Renal cortex interstitium (tissue), 11 donors: ENCODE data around the gene REEP3. TPM values are rescaled to one million over a fixed set of nuclear protein-coding genes. Genes with fewer than 3 reads are reported as not detected.
"Not testable (repeated sequence)": the region's sequence is repeated elsewhere in the genome, so short reads cannot be mapped to it uniquely, and the experiment has no call there.

ENCODE experiments used
- DNase-seq, 11 donors: peaks; one replicate each; pipeline ENCODE4 v3.0.0-alpha.2; 2013; ENCODE audit warnings: low read depth in 9 of 11, low spot score in 4 of 11; ENCODE audit errors: extremely low read depth in 1 of 11
- polyA plus RNA-seq, 3 donors: library from polyadenylated mRNA; unstranded; fragments of 120-200 nt; gene quantifications; one replicate each; pipeline ENCODE4 v1.2.1, GENCODE V29; 2013; ENCODE audit not compliant: insufficient read length in 3 of 3

Gene REEP3
- polyA plus RNA-seq, 3 donors = 26.3 to 39.0 (median 34.2) TPM

- DNase-seq = no peak
These were observed 16.3 kb downstream of the REEP3 start for GRCh38 chr10:63537536-63537935.

DNA sequence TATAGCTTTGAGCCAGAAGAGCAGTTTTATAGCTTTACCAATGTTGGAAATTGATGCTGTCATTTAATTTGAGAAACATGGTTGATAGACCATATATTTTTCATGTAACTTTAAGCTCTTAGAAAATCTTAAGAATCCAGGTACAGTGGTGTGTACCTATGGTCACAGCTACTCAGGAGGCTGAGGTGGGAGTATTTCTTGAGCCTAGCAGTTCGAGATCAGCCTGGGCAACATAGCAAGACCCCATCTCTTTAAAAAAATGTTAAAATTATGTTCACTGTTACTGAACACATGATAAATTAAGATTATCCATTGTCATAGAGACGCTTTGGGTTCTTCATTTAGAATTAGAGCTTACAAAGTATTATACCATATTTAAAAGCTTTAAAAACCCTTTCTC lies 18.2 kb downstream of the REEP3 start:
- no peak for DNase-seq

GRCh38 chr10:63539994-63540393 lies 18.8 kb downstream of the REEP3 start:
- DNase-seq = no peak

DNA sequence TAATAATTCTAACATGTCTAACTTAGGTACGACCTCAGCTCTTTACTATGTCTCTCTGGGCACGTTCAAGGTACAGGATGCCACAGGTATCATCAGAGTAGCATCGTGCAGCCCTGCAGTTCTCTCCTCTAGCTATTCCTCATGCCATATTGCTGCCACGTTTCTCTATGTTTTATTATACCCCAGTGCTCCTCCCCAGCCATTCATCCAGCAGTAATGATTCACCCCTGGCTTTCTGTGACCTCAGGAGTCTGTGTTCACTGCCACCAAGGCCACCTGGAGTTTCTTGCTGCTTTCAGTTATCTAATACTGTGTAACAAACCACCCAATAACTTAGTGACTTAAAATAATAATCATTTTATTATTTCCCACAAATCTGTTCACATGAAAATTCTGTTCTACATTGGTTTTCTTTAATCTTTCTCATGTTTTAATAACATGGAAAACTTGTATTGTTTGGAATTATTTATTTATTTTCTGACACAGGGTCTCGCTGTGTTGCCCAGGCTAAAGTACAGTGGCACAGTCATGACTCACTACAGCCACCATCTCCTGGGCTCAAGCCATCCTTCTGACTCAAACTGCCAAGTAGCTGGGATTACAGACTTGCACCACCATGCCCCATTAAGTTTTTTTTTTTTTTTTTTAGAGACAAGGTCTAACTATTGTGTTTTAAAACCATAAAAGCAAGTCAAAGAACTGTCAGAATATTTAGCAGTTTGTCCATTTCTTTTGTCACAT lies 21.8 kb downstream of the REEP3 start:
- DNase-seq = no peak

GRCh38 chr10:63543576-63543962 lies 22.4 kb downstream of the REEP3 start:
- DNase-seq = no peak

DNA sequence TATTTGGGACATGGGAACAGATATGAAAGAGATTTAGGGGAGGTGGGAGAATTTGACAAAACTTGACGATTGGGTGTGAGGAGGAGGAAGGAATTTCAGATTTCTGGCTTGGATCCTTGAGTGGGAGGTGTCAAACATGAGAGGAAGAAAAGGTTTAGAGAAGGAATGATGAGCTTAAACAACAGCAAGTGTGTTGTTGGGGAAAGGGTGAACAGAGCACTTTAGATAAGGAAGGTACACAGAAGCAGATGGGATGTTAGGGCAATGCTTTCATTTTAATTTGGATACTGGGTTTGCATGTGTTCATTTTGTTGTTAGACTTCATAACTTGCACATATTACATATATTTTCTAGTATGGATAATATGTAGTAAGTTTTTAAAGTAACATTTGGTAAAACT lies 23.2 kb downstream of the REEP3 start:
- DNase-seq = no peak

DNA sequence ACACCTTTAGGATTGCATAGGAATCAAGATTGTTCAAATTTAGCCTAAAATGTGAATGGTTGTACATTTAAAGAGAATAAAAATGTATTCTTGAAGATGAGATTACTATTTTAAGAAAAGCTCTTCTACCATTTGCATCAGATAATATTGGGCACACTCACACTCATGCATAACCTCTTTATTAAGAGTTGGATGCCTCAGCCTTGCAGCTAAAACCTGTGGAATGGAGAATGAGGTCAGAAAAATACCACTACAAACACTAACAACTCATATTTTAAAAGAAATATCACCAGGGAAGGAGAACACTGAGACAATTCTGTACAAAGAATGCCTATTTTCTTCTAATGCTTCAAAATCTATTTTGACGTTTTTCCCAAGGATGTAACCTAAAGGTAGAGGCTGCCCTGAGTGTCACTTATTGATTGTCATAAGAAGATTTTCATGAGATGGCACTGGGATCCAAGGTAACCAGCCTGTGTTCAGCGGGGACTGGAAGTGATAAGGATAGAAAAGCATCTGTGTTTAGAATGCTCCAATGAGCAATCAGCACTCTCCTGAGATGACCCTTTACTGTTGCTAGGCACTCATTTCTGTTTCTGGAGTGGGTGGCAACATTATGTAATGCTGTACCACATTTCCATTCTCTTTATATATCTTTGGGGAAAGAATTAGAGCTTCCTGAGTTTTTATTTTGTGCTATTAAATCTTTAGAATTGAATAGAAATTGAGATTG lies 26.6 kb downstream of the REEP3 start:
- no peak for DNase-seq

- no peak for DNase-seq
These were observed 27.7 kb downstream of the REEP3 start for GRCh38 chr10:63548860-63549259.

DNA sequence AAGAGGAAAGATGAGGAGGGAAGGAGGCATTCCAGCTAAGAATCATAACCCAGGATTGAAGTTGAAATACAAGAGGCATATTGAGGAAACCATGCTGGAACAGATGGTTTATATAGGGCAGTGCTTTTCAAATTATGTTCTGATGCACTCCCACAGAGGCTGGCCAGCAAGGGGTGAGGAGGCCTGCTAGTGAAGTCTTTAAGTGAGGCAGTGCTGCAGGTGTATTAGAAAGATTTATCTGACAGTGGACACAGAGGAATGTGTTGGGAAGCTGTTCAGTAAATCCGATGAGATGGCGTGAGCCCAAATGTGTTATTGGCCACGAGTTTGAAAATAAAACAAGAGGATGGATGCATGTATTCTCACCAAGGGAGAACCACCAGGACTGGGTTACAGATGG lies 28.6 kb downstream of the REEP3 start:
- DNase-seq = no peak

DNA sequence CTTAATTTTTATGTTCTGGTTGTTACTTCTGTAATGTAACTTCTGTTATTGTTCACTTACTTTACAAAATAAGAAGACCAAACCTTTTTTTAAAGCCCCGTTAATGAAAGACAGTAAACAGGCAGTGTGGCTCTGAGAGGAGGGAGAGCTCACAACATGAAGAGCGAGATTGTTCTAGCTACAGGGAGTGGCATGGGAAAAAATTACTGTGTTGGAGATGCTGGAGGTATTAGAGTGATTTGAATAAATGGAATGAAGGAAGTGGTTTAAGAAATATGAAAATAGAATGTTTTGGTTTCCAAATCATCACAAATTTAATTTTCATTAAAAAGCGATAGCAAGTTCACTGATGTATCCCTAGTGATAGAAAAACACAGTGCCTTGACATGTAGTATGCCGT lies 31.8 kb downstream of the REEP3 start:
- no peak for DNase-seq

DNA sequence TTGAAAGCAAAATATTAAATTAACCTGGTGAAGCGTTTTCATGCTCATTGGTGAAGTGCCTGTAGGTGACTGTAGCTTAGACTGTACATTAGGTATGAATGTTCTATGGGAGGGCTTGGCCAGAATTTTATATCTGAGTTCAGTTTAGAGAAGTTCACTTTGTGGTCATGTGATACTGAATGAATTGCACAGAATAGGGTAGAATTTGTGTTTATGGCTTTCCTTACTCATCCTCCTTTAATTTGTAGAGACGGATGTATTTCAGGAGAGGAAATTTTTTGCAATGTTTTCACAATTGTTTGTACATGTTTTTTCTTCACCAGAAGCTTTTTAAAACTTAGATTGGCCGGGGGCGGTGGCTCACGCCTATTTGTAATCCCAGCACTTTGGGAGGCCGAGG lies 32.3 kb downstream of the REEP3 start:
- DNase-seq = no peak

DNA sequence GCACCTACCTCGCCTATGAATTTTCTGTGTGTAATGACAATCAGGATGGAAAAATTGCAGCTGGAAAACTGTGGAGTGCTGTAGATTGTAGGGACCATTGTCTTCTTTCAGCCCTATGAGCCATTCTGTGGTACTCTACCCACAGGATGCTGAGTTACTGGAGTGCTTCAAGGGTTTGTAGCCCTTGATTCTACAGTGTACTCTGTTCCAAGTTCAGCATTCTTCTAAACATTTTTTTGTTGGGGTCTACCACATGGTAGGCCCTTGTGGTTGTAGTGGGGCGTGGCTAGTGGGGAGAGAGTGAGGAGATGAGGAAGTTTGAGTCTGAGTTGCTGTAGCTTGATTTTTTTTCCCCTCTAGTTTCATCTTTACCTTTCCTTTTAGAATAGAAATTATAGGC lies 33.5 kb downstream of the REEP3 start:
- DNase-seq = no peak

DNA sequence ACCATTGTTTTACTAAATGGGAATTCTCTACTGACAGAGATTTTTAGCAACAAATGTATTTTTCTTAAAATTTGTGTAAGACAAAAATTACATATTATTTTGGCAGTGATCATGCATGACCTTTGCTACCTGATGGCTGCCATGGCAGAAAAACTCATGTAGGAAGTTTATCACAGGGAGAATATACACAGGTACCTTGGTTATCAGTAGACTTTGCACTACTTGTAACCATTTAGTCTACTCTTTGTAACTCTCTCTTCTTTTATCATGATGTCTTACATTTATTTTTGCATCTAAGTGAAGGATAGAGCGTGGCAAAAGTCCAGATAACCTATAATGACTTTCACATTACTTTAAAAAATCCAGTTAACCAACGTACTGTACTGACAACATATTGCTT lies 34.1 kb downstream of the REEP3 start:
- DNase-seq = no peak

- DNase-seq = no peak
These were observed 37.1 kb downstream of the REEP3 start for GRCh38 chr10:63558132-63558784.

- no peak for DNase-seq
These were observed 40.1 kb downstream of the REEP3 start for GRCh38 chr10:63561341-63561740.

GRCh38 chr10:63562391-63562790 lies 41.2 kb downstream of the REEP3 start:
- no peak for DNase-seq

- no peak for DNase-seq
These were observed 41.7 kb downstream of the REEP3 start for GRCh38 chr10:63562857-63563256.

GRCh38 chr10:63563623-63564022 lies 42.4 kb downstream of the REEP3 start:
- DNase-seq = no peak

DNA sequence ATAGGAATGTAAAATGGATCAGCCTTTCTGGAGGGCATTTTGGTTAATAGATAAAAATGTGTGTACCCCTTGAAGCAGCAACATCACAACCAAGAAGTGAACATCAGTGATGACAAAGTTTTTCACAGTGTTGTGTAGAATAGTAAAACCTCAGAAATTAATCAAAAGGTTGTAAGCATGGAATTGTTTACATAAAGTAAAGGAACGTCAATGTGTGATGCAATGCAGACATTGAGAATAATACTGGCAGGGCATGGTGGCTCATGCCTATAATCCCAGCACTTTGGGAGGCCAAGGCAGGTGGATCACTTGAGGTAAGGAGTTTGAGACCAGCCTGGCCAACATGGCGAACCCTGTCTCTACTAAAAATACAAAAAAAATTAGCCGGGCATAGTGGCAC lies 43.5 kb downstream of the REEP3 start:
- DNase-seq = not testable (repeated sequence)

DNA sequence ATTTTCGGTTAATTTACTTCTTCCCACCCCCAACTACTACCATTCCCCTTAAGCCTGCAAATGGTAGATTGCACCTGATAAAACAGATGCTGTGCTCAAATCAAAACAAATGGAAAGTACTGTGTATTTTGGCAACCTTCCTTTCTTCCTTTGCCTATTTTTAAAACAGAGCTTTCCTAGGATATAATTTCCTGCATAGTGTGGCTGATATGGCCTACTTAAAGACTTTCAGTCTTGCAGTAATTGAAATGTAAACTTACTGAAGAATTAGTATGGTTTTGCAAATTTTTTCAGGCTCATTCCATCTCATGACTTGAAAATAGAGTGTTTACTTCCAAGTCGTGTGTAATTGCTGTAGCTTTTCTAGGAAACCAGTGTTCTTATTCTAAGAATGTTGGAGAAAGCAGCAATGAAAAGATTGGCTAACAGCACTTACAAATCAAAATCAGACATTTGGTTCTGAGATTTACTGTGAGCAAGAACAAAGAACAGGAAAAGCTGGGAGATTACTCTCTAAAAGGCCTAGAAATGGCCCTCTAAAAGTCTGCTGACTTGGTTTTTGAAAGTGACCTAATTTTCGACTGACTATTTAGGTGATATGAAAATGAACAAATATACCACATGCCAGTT lies 52.0 kb downstream of the REEP3 start:
- peak in 10 of 11 donors; percentile 15 to 65 (median 48) for DNase-seq
